Mucosa of descending colon (tissue), 3 donors: ENCODE results near the gene PCDHGA7. TPM values are rescaled to one million over a fixed set of nuclear protein-coding genes. Genes with fewer than 3 reads are reported as not detected.
"Not testable (repeated sequence)": the region's sequence is repeated elsewhere in the genome, so short reads cannot be mapped to it uniquely, and the experiment has no call there.

Experiments
- ATAC-seq: fragments of 200-7000 bp; cut with Tn5 transposase; one replicate; pipeline ENCODE4 v1.9.1; 2020; ENCODE audit warnings: mild to moderate bottlenecking, moderate library complexity
- DNase-seq, 3 donors: peaks; one replicate each; pipeline ENCODE4 v3.0.0-alpha.2; 2020
- H3K36me3 ChIP-seq: fragments of 200-600 bp; one replicate; pipeline ENCODE4 v1.8.0; 2021; ENCODE audit warnings: low read depth, mild to moderate bottlenecking
- H3K4me1 ChIP-seq: fragments of 200-600 bp; one replicate; pipeline ENCODE4 v1.8.0; 2021; ENCODE audit warnings: low read depth, mild to moderate bottlenecking
- H3K4me3 ChIP-seq: fragments of 200-600 bp; one replicate; pipeline ENCODE4 v1.8.0; 2021; ENCODE audit warnings: mild to moderate bottlenecking
- H3K9me3 ChIP-seq: fragments of 200-600 bp; one replicate; pipeline ENCODE4 v1.8.0; 2021; ENCODE audit warnings: mild to moderate bottlenecking
- intact Hi-C, 2 donors: fragments of 100-400 bp; cut with DNase I in 1 of 2; cut with micrococcal nuclease in 1 of 2; formaldehyde crosslinking; loops; one replicate each; pipeline versions ENCODE4 v1.11.0 to v1.11.1; 2022; cut with DNase I, micrococcal nuclease
- total RNA-seq, 3 donors: library from RNA; stranded (reverse); fragmentation: NEBNext Ultra II Directional in 2 of 3; extraction: Animal tissue kit (Norgen Biotek cat#: 25700) in 2 of 3; gene quantifications; one replicate each; pipeline versions ENCODE4 v1.2.1 to v1.2.4, GENCODE V29; 2021 to 2023
- TF ChIP-seq, protein P1 (sequence below): fragments of 200-600 bp; IDR thresholded peaks from one replicate; pipeline ENCODE4 v1.8.0; 2022; ENCODE audit warnings: antibody characterized with exemption, mild to moderate bottlenecking
- donor health status: DM: no; HTN: no; CAD: no; lungs with moderate emphysema.
- donor health status: DM: no; HTN: no; CAD: no.
- donor health status: DM: no; HTN: yes; CAD: no.

Gene PCDHGA7
- total RNA-seq, 3 donors from 2014 or later, result 1.0 to 5.6 (median 1.7) TPM

DNA sequence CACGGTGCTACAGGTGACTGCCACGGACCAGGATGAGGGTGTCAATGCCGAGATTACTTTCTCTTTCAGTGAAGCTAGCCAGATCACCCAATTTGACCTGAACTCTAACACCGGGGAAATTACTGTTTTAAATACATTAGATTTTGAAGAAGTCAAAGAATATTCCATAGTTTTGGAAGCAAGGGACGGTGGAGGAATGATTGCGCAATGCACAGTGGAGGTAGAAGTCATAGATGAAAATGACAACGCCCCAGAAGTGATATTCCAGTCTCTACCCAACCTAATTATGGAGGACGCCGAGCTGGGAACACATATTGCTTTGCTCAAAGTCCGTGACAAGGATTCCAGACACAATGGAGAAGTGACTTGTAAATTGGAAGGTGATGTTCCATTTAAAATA lies 6.1 kb downstream of the PCDHGA7 start:
- Histone ChIP-seq H3K36me3 (no peaks in the 10 kb centered on the region), H3K4me3 (no peak overlapping the region), H3K4me1 (no peaks in the 10 kb centered on the region), H3K9me3 (peaks cover 92% of the 10 kb centered on the region)
- no peak for ATAC-seq
- DNase-seq, result no peak
- intact Hi-C loops, result no loop called here
- TF ChIP-seq, protein P1, sequence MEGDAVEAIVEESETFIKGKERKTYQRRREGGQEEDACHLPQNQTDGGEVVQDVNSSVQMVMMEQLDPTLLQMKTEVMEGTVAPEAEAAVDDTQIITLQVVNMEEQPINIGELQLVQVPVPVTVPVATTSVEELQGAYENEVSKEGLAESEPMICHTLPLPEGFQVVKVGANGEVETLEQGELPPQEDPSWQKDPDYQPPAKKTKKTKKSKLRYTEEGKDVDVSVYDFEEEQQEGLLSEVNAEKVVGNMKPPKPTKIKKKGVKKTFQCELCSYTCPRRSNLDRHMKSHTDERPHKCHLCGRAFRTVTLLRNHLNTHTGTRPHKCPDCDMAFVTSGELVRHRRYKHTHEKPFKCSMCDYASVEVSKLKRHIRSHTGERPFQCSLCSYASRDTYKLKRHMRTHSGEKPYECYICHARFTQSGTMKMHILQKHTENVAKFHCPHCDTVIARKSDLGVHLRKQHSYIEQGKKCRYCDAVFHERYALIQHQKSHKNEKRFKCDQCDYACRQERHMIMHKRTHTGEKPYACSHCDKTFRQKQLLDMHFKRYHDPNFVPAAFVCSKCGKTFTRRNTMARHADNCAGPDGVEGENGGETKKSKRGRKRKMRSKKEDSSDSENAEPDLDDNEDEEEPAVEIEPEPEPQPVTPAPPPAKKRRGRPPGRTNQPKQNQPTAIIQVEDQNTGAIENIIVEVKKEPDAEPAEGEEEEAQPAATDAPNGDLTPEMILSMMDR, result no peak

GRCh38 chr5:141389153-141390042 lies 6.9 kb downstream of the PCDHGA7 start:
- TF ChIP-seq, protein P1, result no peak
- intact Hi-C loops, result no loop called here
- ATAC-seq, result no peak
- peaks cover 92% of the 10 kb centered on the region for H3K9me3 ChIP-seq
- no peak for DNase-seq
- no peaks in the 10 kb centered on the region for H3K36me3 ChIP-seq
- H3K4me3 ChIP-seq, result no peak overlapping the region
- no peaks in the 10 kb centered on the region for H3K4me1 ChIP-seq

DNA sequence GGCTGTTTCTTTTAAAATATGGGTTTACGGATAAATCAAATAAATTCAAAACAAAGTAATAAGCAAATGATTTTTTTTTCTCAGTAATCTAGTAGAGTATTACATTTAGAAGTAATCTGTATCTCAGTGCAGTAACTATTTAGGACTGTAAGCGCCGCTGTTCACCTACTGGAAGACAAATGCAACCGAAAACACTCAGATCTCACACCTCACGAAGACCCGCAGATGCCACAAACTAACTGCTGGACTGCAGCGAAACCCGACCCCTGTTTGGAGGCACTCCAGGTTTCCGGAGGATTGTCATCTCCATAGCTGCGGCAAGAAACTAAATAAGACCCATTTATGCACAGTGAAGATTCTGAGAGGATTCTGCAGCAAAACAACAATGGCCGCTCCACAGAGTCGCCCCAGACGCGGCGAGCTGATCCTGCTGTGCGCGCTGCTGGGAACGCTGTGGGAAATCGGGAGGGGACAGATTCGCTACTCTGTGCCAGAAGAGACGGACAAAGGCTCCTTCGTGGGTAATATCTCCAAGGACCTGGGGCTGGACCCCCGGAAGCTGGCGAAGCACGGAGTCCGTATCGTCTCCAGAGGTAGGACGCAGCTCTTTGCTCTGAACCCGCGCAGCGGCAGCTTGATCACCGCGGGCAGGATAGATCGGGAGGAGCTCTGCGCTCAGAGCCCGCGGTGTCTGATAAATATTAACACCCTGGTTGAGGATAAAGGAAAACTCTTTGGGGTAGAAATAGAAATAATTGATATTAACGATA lies 10.1 kb downstream of the PCDHGA7 start, which contains the start of gene PCDHGA8:
Gene PCDHGA8 (plus strand): TSS at position 205 of the 770 bp plus-strand sequence. CDS start 181 bp downstream, at position 386.
- DNase-seq (no peak), ATAC-seq (no peak)
- TF ChIP-seq, protein P1, result no peak
- Histone ChIP-seq H3K9me3 (peaks cover 77% of the 10 kb centered on the region), H3K4me3 (no peak within 1 kb of the TSS), H3K4me1 (no peaks in the 10 kb centered on the region), H3K36me3 (no peaks in the 10 kb centered on the region)
- intact Hi-C loops, result no loop called here

DNA sequence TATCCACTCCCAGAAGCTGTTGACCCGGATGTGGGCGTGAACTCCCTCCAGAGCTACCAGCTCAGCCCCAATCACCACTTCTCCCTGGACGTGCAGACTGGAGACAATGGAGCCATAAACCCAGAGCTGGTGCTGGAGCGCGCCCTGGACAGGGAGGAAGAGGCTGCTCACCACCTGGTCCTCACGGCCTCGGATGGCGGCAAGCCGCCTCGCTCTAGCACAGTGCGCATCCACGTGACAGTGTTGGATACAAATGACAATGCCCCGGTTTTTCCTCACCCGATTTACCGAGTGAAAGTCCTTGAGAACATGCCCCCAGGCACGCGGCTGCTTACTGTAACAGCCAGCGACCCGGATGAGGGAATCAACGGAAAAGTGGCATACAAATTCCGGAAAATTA lies 10.7 kb downstream of the PCDHGA7 start:
- H3K36me3 ChIP-seq, result no peaks in the 10 kb centered on the region
- TF ChIP-seq, protein P1, result no peak
- H3K4me1 ChIP-seq, result no peaks in the 10 kb centered on the region
- no peak for DNase-seq
- intact Hi-C loops, result no loop called here
- no peak for ATAC-seq
- no peak overlapping the region for H3K4me3 ChIP-seq
- H3K9me3 ChIP-seq, result peaks cover 77% of the 10 kb centered on the region

DNA sequence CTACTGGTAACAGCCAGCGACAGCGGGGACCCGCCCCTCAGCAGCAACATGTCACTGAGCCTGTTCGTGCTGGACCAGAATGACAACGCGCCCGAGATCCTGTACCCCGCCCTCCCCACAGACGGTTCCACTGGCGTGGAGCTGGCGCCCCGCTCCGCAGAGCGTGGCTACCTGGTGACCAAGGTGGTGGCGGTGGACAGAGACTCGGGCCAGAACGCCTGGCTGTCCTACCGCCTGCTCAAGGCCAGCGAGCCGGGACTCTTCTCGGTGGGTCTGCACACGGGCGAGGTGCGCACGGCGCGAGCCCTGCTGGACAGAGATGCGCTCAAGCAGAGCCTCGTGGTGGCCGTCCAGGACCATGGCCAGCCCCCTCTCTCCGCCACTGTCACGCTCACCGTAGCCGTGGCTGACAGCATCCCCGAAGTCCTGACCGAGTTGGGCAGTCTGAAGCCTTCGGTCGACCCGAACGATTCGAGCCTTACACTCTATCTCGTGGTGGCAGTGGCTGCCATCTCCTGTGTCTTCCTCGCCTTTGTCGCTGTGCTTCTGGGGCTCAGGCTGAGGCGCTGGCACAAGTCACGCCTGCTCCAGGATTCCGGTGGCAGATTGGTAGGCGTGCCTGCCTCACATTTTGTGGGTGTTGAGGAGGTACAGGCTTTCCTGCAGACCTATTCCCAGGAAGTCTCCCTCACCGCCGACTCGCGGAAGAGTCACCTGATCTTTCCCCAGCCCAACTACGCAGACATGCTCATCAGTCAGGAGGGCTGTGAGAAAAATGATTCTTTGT lies 12.1 kb downstream of the PCDHGA7 start:
- H3K4me3 ChIP-seq, DNase-seq, H3K4me1 ChIP-seq, ATAC-seq, H3K36me3 ChIP-seq, intact Hi-C loops: not testable (repeated sequence)
- peaks cover 76% of the 10 kb centered on the region for H3K9me3 ChIP-seq
